ENCODE results near the gene SAFB2. TPM values are rescaled to one million over a fixed set of nuclear protein-coding genes. Genes with fewer than 3 reads are reported as not detected.

The SAFB2 gene
- total RNA-seq, 2 donors from 2014 or later, result 67.3 to 92.3 TPM

GRCh38 chr19:5641171-5641570 is 18.6 kb upstream of the SAFB2 start:
- intact Hi-C loops (cut with DNase I, micrococcal nuclease), result no loop called here
- ATAC-seq (no peak), DNase-seq (no peak)

- intact Hi-C loops (cut with DNase I, micrococcal nuclease), result no loop called here
- ATAC-seq (no peak), DNase-seq (no peak)
These were observed 15.4 kb upstream of the SAFB2 start for GRCh38 chr19:5637971-5638370.

- no peak for DNase-seq
- intact Hi-C loops (cut with DNase I, micrococcal nuclease), result no loop called here
- ATAC-seq, result no peak
These were observed 12.9 kb upstream of the SAFB2 start for GRCh38 chr19:5635427-5635826.

GRCh38 chr19:5632657-5633056 is 10.1 kb upstream of the SAFB2 start:
- DNase-seq (no peak), ATAC-seq (peak; percentile 65)
- intact Hi-C loops (cut with DNase I, micrococcal nuclease), result no loop called here

- ATAC-seq (peak; percentile 44), DNase-seq (no peak)
- intact Hi-C loops (cut with DNase I, micrococcal nuclease), result no loop called here
These were observed 9.7 kb upstream of the SAFB2 start for GRCh38 chr19:5632241-5632612.

- no peak for DNase-seq
- intact Hi-C loops (cut with DNase I, micrococcal nuclease), result no loop called here
- ATAC-seq, result no peak
These were observed 9.1 kb upstream of the SAFB2 start for GRCh38 chr19:5631567-5632240.

GRCh38 chr19:5628919-5629481 is 6.4 kb upstream of the SAFB2 start:
- no peak for DNase-seq
- no peak for ATAC-seq
- intact Hi-C loops (cut with DNase I, micrococcal nuclease), result no loop called here

- no peak for DNase-seq
- ATAC-seq, result no peak
- intact Hi-C loops (cut with DNase I, micrococcal nuclease), result no loop called here
These were observed 5.9 kb upstream of the SAFB2 start for GRCh38 chr19:5628461-5628860.

- intact Hi-C loops (cut with DNase I, micrococcal nuclease), result no loop called here
- no peak for ATAC-seq
- peak; percentile 63 to 64 for DNase-seq
These were observed 4.9 kb upstream of the SAFB2 start for GRCh38 chr19:5627395-5627904.

- no peak for DNase-seq
- intact Hi-C loops (cut with DNase I, micrococcal nuclease), result no loop called here
These were observed 3.1 kb upstream of the SAFB2 start for GRCh38 chr19:5625641-5626040.

GRCh38 chr19:5624741-5625278 is 2.2 kb upstream of the SAFB2 start:
- ATAC-seq, result no peak
- intact Hi-C loops (cut with DNase I, micrococcal nuclease), result no loop called here
- DNase-seq, result no peak

More at GRCh38 chr19:5625641-5626040, 3.1 kb upstream of the SAFB2 start:
- ATAC-seq, result no peak

GRCh38 chr19:5624018-5624663 is 1.6 kb upstream of the SAFB2 start:
- intact Hi-C loops (cut with DNase I, micrococcal nuclease), result no loop called here
- DNase-seq (peak; percentile 47 to 68), ATAC-seq (no peak)

- intact Hi-C loops (cut with DNase I, micrococcal nuclease), result no loop called here
- ATAC-seq, result peak; percentile 8
- DNase-seq, result peak in 1 of 2 donors; percentile 33
These were observed 931 bp upstream of the SAFB2 start for GRCh38 chr19:5623397-5624017.

- DNase-seq (peak; percentile 45 to 59), ATAC-seq (no peak)
These were observed 571 bp downstream of the SAFB2 start for GRCh38 chr19:5621945-5622464.

GRCh38 chr19:5621311-5621944 is 1.1 kb downstream of the SAFB2 start:
- no peak for ATAC-seq
- intact Hi-C loops (cut with DNase I, micrococcal nuclease), result no loop called here
- DNase-seq, result peak; percentile 25 to 54

More at GRCh38 chr19:5621945-5622464, 571 bp downstream of the SAFB2 start:
- intact Hi-C loops (cut with DNase I, micrococcal nuclease), result no loop called here

- no peak for ATAC-seq
- intact Hi-C loops (cut with DNase I, micrococcal nuclease), result no loop called here
- no peak for DNase-seq
These were observed 2.6 kb downstream of the SAFB2 start for GRCh38 chr19:5619946-5620345.

- ATAC-seq (no peak), DNase-seq (no peak)
- intact Hi-C loops (cut with DNase I, micrococcal nuclease), result no loop called here
These were observed 4.0 kb downstream of the SAFB2 start for GRCh38 chr19:5618591-5618990.

- ATAC-seq (no peak), DNase-seq (no peak)
- intact Hi-C loops (cut with DNase I, micrococcal nuclease), result no loop called here
These were observed 5.5 kb downstream of the SAFB2 start for GRCh38 chr19:5617080-5617479.

Data from left colon (tissue), 2 donors.